IMR-90 (cell line): ENCODE data around the gene GLO1. TPM values are rescaled to one million over a fixed set of nuclear protein-coding genes. Genes with fewer than 3 reads are reported as not detected.

Experiments
- ATAC-seq: fragments of 200-7000 bp; cut with Tn5 transposase; 2 replicates; pipeline ENCODE4 v1.9.1; 2020; ENCODE audit warnings: low read depth, mild to moderate bottlenecking, moderate library complexity
- BruUV-seq: library from RNA; stranded (reverse); fragments of 400-500 nt; replicated peaks from 2 replicates; lab custom pipeline; 2021; lab: Mats Ljungman, UMichigan
- CTCF ChIA-PET: fragments of 300-600 bp; formaldehyde crosslinking; extraction: SDS; loops from one replicate; lab custom pipeline; 2021; ENCODE audit warnings: antibody characterized with exemption; lab: Yijun Ruan, JAX
- POLR2A ChIA-PET: fragments of 300-600 bp; sonication (Branson Sonifier 250); formaldehyde crosslinking; loops from one replicate; lab custom pipeline; 2022; ENCODE audit warnings: antibody characterized with exemption; ENCODE audit not compliant: unreplicated experiment; lab: Charles Lee
- DNase-seq: peaks from one replicate; pipeline ENCODE4 v3.0.0; 2013
- H2AFZ ChIP-seq: replicated peaks from 2 replicates; pipeline ENCODE3; 2013; ENCODE audit warnings: low read length, mild to moderate bottlenecking; ENCODE audit not compliant: poor library complexity
- H2AK5ac ChIP-seq: 2 replicates; pipeline ENCODE4 v1.6.1; 2013; ENCODE audit warnings: low read depth, low read length, inconsistent platforms
- H2AK9ac ChIP-seq: replicated peaks from 2 replicates; pipeline ENCODE3; 2013; ENCODE audit warnings: mild to moderate bottlenecking, low read depth, low read length, moderate library complexity; ENCODE audit not compliant: poor library complexity
- H2BK120ac ChIP-seq: 2 replicates; pipeline ENCODE4 v1.6.1; 2013; ENCODE audit warnings: low read depth, low read length, inconsistent platforms
- H2BK15ac ChIP-seq: 3 replicates; pipeline ENCODE4 v1.6.1; 2013; ENCODE audit warnings: low read depth, low read length, inconsistent platforms
- H2BK20ac ChIP-seq: 2 replicates; pipeline ENCODE4 v1.6.1; 2013; ENCODE audit warnings: low read depth, mild to moderate bottlenecking, inconsistent platforms, low read length, moderate library complexity
- H2BK5ac ChIP-seq: 2 replicates; pipeline ENCODE4 v1.6.1; 2013; ENCODE audit warnings: mild to moderate bottlenecking, low read depth, low read length, inconsistent platforms; ENCODE audit not compliant: poor library complexity, severe bottlenecking
- H3K14ac ChIP-seq: replicated peaks from 2 replicates; pipeline ENCODE4 v1.6.1; 2013; ENCODE audit warnings: low read depth, low read length, inconsistent platforms
- H3K18ac ChIP-seq: 2 replicates; pipeline ENCODE4 v1.6.1; 2013; ENCODE audit warnings: low read depth, low read length, control low read depth
- H3K23ac ChIP-seq: 2 replicates; pipeline ENCODE4 v1.6.1; 2013; ENCODE audit warnings: low read depth, low read length, inconsistent platforms
- H3K27ac ChIP-seq: 2 replicates; pipeline ENCODE4 v1.5.1; 2013; ENCODE audit warnings: mild to moderate bottlenecking, control low read depth, low read length; ENCODE audit not compliant: insufficient read depth
- H3K27me3 ChIP-seq: 2 replicates; pipeline ENCODE4 v1.6.1; 2013; ENCODE audit warnings: low read length; ENCODE audit not compliant: control insufficient read depth, insufficient read depth
- H3K36me3 ChIP-seq: 2 replicates; pipeline ENCODE4 v1.6.1; 2013; ENCODE audit warnings: low read length, mixed read lengths; ENCODE audit not compliant: control insufficient read depth, insufficient read depth
- H3K4ac ChIP-seq: 2 replicates; pipeline ENCODE4 v1.6.1; 2013; ENCODE audit warnings: low read depth, low read length, inconsistent platforms
- H3K4me1 ChIP-seq: 2 replicates; pipeline ENCODE4 v1.6.1; 2013; ENCODE audit warnings: low read length, mixed read lengths; ENCODE audit not compliant: control insufficient read depth, insufficient read depth
- H3K4me2 ChIP-seq: 2 replicates; pipeline ENCODE4 v1.6.1; 2013; ENCODE audit warnings: low read depth, mild to moderate bottlenecking, control low read depth, low read length, moderate library complexity
- H3K4me3 ChIP-seq: 2 replicates; pipeline ENCODE4 v1.5.1; 2013; ENCODE audit warnings: low read depth, mild to moderate bottlenecking, control low read depth, low read length, moderate library complexity; ENCODE audit not compliant: insufficient read depth
- H3K56ac ChIP-seq: 2 replicates; pipeline ENCODE4 v1.6.1; 2013; ENCODE audit warnings: low read length, inconsistent platforms; ENCODE audit not compliant: insufficient read depth; ENCODE audit errors: extremely low read depth
- H3K79me1 ChIP-seq, 2 experiments: 2 replicates each; pipeline ENCODE4 v1.6.1; 2013; ENCODE audit warnings: low read length in 2 of 2, inconsistent platforms in 1 of 2, low read depth in 1 of 2
- H3K9ac ChIP-seq: 2 replicates; pipeline ENCODE4 v1.6.1; 2013; ENCODE audit warnings: low read depth, low read length, control low read depth
- H3K9me1 ChIP-seq: 2 replicates; pipeline ENCODE4 v1.6.1; 2013; ENCODE audit warnings: low read length, inconsistent platforms; ENCODE audit not compliant: insufficient read depth
- H3K9me3 ChIP-seq: 2 replicates; pipeline ENCODE4 v1.6.1; 2013; ENCODE audit warnings: low read length; ENCODE audit not compliant: control insufficient read depth, insufficient read depth
- H4K20me1 ChIP-seq: 2 replicates; pipeline ENCODE4 v1.6.1; 2013; ENCODE audit warnings: low read length, inconsistent platforms; ENCODE audit not compliant: insufficient read depth
- H4K5ac ChIP-seq: 2 replicates; pipeline ENCODE4 v1.6.1; 2013; ENCODE audit warnings: mild to moderate bottlenecking, low read depth, low read length, control low read depth
- H4K8ac ChIP-seq, 2 experiments: 2 replicates each; pipeline ENCODE4 v1.6.1; 2013; ENCODE audit warnings: low read depth in 2 of 2, low read length in 2 of 2, control low read depth in 1 of 2, inconsistent platforms in 1 of 2
- H4K91ac ChIP-seq: 2 replicates; pipeline ENCODE4 v1.6.1; 2013; ENCODE audit warnings: low read depth, low read length, inconsistent platforms; ENCODE audit not compliant: insufficient read depth
- BHLHE40 ChIP-seq: fragments of 150-350 bp; IDR thresholded peaks from 2 replicates; pipeline ENCODE4 v1.6.1; 2016; ENCODE audit warnings: mild to moderate bottlenecking, low read depth, low read length
- CHD1 ChIP-seq: IDR thresholded peaks from 2 replicates; pipeline ENCODE4 v1.6.1; 2012; ENCODE audit warnings: low read depth, low read length, improper control_type of control experiment
- FOS ChIP-seq: fragments of 150-350 bp; IDR thresholded peaks from 2 replicates; pipeline ENCODE4 v1.6.1; 2016; ENCODE audit warnings: low read depth, low read length
- MAFK ChIP-seq: IDR thresholded peaks from 2 replicates; pipeline ENCODE4 v1.6.1; 2012; ENCODE audit warnings: low read depth, low read length, improper control_type of control experiment
- MAZ ChIP-seq: IDR thresholded peaks from 2 replicates; pipeline ENCODE4 v1.6.1; 2012; ENCODE audit warnings: low read depth, mild to moderate bottlenecking, low read length, improper control_type of control experiment, moderate library complexity, borderline replicate concordance
- MXI1 ChIP-seq: IDR thresholded peaks from 2 replicates; pipeline ENCODE4 v1.6.1; 2012; ENCODE audit warnings: low read depth, mild to moderate bottlenecking, low read length, moderate library complexity, borderline replicate concordance
- RAD21 ChIP-seq: IDR thresholded peaks from 2 replicates; pipeline ENCODE4 v1.6.1; 2012; ENCODE audit warnings: low read length, improper control_type of control experiment
- RCOR1 ChIP-seq: IDR thresholded peaks from 2 replicates; pipeline ENCODE4 v1.6.1; 2012; ENCODE audit warnings: mild to moderate bottlenecking, low read length, improper control_type of control experiment; ENCODE audit not compliant: insufficient replicate concordance
- RFX5 ChIP-seq: IDR thresholded peaks from 2 replicates; pipeline ENCODE4 v1.8.0; 2012; ENCODE audit warnings: low read depth, mild to moderate bottlenecking, low read length, moderate library complexity
- SMC3 ChIP-seq: fragments of 150-350 bp; IDR thresholded peaks from 2 replicates; pipeline ENCODE4 v1.6.1; 2016; ENCODE audit warnings: low read depth, mild to moderate bottlenecking, antibody characterized with exemption, low read length, moderate library complexity
- WGBS, 2 experiments: methylation state at CpG; one replicate each; pipeline versions ENCODE4 v1.1.5 to v1.1.7; 2013; ENCODE audit warnings: missing lambda C conversion rate in 2 of 2; ENCODE audit not compliant: insufficient read length in 1 of 2; ENCODE audit errors: extremely low coverage in 2 of 2; 5-methylcytosine and 5-hydroxymethylcytosine counted together
- dilution Hi-C: fragments of 300-500 bp; cut with HindIII; formaldehyde crosslinking; loops from one replicate; pipeline ENCODE4 v1.14.3; 2018; ENCODE audit warnings: low sequenced_read_pairs; ENCODE audit not compliant: unreplicated experiment
- in situ Hi-C: fragments of 300-500 bp; cut with MboI; formaldehyde crosslinking; loops from 3 replicates; pipeline ENCODE4 v1.14.3; 2019; ENCODE audit warnings: low sequenced_read_pairs, inconsistent platforms, mixed read lengths
- intact Hi-C: fragments of 100-400 bp; cut with micrococcal nuclease; formaldehyde crosslinking; loops from 2 replicates; pipeline ENCODE4 v1.10.0; 2022
- polyA plus RNA-seq, 3 experiments: library from polyadenylated mRNA; depleted of rRNA; stranded (reverse); fragments of >200 nt; gene quantifications; 2 replicates each; pipeline ENCODE4 v1.2.3, GENCODE V29; 2012; ENCODE audit warnings: low replicate concordance in 1 of 3
- total RNA-seq: library from RNA; depleted of rRNA; stranded (reverse); fragments of >200 nt; gene quantifications from 2 replicates; pipeline ENCODE4 v1.2.3, GENCODE V29; 2012
- TF ChIP-seq, protein P1 (sequence below): conservative IDR thresholded peaks from 2 replicates; pipeline ENCODE4 v1.5.1; 2012; ENCODE audit warnings: mild to moderate bottlenecking, low read depth, low read length, improper control_type of control experiment
- TF ChIP-seq, protein P2 (sequence below): fragments of 150-350 bp; IDR thresholded peaks from 2 replicates; pipeline ENCODE4 v1.6.1; 2017; ENCODE audit warnings: mild to moderate bottlenecking, antibody characterized with exemption, low read length, low read depth

The GLO1 gene
- total and polyA plus RNA-seq, 2 of the 4 experiments (the other 2 are of a cell fraction) = 65.1 to 111 TPM

DNA sequence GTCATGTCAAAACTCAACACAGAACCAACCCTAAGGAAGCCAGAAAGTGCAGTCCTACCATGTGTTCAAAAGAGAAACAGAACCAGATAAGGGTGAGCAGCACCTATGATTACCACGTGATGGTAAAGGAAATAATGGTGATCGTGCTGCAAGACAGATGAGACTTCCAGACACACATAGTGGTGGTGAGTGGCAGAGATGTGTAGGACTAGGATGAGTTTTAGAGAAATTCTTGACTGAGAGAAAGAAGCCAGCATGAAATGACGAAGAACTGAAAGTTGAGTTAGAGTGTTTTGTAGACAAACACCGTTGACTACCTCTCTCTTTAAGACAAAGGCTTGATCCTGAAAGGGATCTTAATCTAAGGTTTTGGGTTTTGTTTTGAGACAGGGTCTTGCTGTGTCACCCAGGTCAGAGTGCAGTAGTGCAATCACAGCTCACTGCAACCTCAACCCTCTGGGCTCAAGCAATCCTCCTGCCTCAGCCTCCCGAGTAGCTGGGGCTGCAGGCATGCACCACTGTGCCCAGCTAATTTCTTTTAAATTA lies 52.7 kb downstream of the GLO1 start:
- ChIA-PET POLR2A (no interaction called here), CTCF (no interaction called here)
- dilution Hi-C loops (no loop called here), intact Hi-C loops (no loop called here), in situ Hi-C loops (no loop called here)
- no peak overlapping the region for H3K4me2 ChIP-seq
- H3K23ac ChIP-seq = no peak overlapping the region
- H4K20me1 ChIP-seq = no peaks in the 10 kb centered on the region
- H3K14ac ChIP-seq = no peak overlapping the region
- H3K27ac ChIP-seq = no peak overlapping the region
- H2BK120ac ChIP-seq = no peak overlapping the region
- TF ChIP-seq MXI1 (no peak), RFX5 (no peak), MAZ (no peak), SMC3 (no peak), FOS (no peak), MAFK (no peak), BHLHE40 (no peak), RAD21 (no peak), RCOR1 (no peak), CHD1 (no peak)
- TF ChIP-seq, protein P1, sequence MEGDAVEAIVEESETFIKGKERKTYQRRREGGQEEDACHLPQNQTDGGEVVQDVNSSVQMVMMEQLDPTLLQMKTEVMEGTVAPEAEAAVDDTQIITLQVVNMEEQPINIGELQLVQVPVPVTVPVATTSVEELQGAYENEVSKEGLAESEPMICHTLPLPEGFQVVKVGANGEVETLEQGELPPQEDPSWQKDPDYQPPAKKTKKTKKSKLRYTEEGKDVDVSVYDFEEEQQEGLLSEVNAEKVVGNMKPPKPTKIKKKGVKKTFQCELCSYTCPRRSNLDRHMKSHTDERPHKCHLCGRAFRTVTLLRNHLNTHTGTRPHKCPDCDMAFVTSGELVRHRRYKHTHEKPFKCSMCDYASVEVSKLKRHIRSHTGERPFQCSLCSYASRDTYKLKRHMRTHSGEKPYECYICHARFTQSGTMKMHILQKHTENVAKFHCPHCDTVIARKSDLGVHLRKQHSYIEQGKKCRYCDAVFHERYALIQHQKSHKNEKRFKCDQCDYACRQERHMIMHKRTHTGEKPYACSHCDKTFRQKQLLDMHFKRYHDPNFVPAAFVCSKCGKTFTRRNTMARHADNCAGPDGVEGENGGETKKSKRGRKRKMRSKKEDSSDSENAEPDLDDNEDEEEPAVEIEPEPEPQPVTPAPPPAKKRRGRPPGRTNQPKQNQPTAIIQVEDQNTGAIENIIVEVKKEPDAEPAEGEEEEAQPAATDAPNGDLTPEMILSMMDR = no peak
- TF ChIP-seq, protein P2, sequence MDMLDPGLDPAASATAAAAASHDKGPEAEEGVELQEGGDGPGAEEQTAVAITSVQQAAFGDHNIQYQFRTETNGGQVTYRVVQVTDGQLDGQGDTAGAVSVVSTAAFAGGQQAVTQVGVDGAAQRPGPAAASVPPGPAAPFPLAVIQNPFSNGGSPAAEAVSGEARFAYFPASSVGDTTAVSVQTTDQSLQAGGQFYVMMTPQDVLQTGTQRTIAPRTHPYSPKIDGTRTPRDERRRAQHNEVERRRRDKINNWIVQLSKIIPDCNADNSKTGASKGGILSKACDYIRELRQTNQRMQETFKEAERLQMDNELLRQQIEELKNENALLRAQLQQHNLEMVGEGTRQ = no peak
- H2AFZ ChIP-seq = no peak overlapping the region
- H3K4ac ChIP-seq = no peak overlapping the region
- no peak overlapping the region for H3K18ac ChIP-seq
- no peaks in the 10 kb centered on the region for H3K79me1 ChIP-seq
- H3K4me1 ChIP-seq = no peaks in the 10 kb centered on the region
- BruUV-seq = no TSS peak
- WGBS, 2 experiments = 100% methylated on average over 1 of the region's 5 CpGs; no CpG with 5 or more reads in 1 of the 2 experiments
- no peak overlapping the region for H2BK20ac ChIP-seq
- H2AK9ac ChIP-seq = no peak overlapping the region
- H3K56ac ChIP-seq = no peak overlapping the region
- no peak overlapping the region for H4K5ac ChIP-seq
- H4K91ac ChIP-seq = no peak overlapping the region
- no peak overlapping the region for H4K8ac ChIP-seq
- no peaks in the 10 kb centered on the region for H3K36me3 ChIP-seq
- H3K9me3 ChIP-seq = no peaks in the 10 kb centered on the region; the same call in 1 of the 2 replicates
- H3K9me1 ChIP-seq = peaks cover 3% of the 10 kb centered on the region; the same call in 1 of the 2 replicates
- no peak overlapping the region for H3K4me3 ChIP-seq
- no peak overlapping the region for H2AK5ac ChIP-seq
- ATAC-seq (no peak), DNase-seq (no peak)
- H3K27me3 ChIP-seq = no peaks in the 10 kb centered on the region
- no peak overlapping the region for H2BK15ac ChIP-seq
- H2BK5ac ChIP-seq = no peak overlapping the region
- H3K9ac ChIP-seq = no peak overlapping the region
